ENCODE data around the gene PSMA8.
"Not testable (repeated sequence)": the region's sequence is repeated elsewhere in the genome, so short reads cannot be mapped to it uniquely, and the experiment has no call there.

Gene PSMA8

DNA sequence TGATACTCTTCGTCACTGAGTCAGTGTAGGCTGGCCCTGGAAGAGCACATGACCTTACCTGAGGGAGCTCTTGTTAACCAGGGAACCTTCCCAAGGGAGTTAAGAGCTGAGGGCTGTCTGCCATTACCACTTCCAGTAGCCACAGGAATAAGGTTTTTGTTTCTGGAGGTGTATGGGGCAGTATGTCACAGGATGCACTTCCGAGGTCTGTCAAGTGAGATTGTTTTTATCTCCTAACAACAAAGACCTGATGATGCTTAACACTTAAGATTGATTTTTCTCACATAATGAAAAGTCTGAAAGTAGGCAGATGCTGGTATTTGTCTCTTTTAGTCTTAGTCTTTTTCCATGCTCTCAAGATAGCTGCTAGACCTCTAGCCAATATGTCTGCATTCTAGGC, 41.8 kb downstream of the PSMA8 start:
- no peak for DNase-seq (ENCODE audit: low read depth in 3 of 3)

DNA sequence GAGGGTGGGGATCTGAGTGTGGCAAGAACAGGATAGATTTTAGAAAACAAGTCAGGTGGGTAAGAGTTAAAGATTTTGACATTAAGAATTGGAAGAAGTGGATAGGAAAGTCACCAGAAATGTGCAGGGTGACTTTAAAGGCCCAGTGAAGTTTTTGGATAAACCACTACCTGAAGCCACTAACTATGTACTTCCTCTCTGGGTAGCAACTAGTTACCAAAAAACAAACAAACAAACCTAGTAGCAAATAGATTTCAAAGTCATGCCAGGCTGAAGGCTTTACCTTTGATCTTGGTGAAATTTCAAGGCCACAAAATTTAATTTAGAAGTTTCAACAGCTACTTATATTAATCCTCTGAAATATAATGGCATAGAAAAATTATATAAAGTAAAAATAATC, 42.5 kb downstream of the PSMA8 start:
- DNase-seq (ENCODE audit: low read depth in 3 of 3): no peak

DNA sequence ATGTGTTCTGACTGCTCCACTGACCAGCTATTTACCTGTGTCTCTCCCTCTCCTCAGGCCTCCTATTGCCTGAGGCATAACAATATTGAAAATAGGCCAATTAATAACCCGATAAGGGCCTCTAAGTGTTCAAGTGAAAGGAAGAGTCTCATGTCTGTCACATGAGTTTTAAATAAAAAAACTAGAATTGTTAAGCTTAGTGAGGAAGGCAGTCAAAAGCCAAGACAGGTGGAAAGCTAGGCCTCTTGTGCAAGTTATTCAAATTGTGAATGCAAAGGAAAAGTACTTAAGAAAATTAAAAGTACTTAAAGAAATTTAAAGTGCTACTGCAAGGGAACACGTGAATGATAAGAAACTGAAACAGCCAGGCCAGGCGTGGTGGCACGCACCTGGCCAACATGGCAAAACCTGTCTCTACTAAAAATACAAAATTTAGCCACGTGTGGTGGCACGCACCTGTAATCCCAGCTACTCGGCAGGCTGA, 47.7 kb downstream of the PSMA8 start:
- no peak for DNase-seq (ENCODE audit: low read depth in 3 of 3)

DNA sequence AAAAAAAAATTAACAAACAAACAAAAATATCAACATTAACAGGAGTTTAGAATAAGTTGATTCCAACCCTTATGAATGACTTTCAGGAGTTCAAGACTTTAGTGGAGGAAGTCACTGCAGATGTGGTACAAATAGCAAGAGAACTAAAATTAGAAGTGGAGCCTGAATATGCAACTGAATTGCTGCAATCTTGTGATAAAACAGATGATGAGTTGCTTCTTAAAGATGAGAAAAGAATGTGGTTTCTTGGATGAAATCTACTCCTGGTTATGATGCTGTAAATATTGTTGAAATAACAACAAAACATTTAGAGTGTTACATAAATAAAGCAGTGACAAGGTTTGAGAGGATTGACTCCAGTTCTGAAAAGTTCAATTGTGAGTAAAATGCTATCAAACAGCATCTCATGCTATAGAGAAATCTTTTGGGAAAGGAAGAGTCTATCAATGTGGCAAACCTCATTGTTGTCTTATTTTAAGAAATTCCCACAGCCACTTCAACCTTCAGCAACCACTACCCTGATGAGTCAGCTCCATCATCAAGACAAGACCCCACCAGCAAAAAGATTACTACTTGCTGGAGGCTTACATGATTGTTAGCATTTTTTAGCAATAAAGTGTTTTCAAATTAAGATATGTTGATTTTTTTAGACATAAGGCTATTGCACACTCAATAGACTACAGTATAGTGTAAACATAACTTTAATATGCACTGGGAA, 49.9 kb downstream of the PSMA8 start:
- DNase-seq (ENCODE audit: low read depth in 3 of 3): no peak

DNA sequence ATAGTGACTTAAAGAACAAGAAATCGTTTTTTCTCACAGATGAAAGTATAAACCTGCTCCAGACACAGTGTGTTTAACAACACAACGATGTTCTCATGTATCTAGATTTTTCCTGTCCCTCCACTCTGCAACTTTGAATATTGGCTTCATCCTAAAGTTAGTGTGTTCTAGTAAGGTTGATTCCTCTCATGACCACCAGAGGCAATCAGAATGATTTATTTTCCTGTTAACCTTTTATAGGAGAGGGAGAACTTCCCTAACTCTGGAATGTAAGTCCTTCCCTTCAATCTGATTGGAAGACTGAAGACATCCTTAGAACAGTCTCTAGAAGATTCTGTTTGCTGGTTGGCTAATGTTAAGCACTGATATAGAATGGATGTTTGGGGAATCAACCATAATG, 51.6 kb downstream of the PSMA8 start:
- no peak for DNase-seq (ENCODE audit: low read depth in 3 of 3)

DNA sequence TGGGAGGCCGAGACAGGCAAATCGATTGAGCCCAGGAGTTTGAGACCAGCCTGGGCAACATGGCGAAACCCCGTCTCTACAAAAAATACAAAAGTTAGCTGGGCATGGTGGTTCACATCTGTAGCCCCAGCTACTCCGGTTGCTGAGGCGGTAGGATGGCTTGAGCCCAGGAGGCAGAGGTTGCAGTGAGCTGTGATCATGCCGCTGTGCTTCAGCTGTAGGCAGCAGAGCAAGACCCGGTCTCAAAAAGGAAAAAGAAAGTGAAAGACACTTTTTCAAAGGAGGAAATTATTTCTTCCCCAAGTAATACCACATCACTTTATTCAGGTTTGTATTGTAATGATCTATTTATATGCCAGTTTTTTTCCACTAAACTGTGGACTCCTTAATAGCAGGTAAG, 56.8 kb downstream of the PSMA8 start:
- peak in 2 of 3 experiments; percentile 6 to 13 for DNase-seq (ENCODE audit: low read depth in 3 of 3)

DNA sequence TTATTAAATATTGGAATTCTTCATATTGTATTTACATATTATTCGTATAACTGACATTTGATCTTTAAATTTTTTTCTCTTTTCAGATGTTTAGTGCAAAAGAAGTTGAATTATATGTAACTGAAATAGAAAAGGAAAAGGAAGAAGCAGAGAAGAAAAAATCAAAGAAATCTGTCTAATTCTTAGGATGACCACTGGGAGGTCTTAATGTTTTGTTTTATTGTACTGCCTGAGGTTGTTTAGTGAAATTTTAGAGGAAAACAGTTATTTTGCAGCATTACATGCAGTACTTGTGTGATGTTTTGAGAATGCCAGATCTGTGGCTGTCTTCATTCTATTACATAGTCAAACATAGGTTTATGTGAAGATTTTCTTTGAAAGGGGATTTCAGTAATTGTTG, 58.6 kb downstream of the PSMA8 start:
- DNase-seq (ENCODE audit: low read depth in 3 of 3): no peak

DNA sequence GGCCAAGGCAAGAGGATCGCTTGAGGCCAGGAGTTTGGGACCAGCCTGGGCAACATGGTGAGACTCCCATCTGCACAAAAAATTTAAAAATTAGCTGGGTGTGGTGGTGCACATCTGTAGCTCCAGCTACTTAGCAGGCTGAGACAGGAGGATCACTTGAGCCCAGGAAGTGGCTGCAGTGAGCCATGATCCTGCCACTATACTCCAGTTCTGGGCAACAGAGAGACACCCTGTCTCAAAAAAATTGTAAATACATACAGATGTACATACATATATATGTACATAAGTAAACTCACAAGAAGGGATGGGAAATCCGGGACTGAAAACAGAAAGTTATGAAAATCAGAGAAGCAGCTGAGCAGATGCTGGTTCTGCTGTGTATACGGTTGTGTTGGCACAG, 62.9 kb downstream of the PSMA8 start:
- no peak for DNase-seq (ENCODE audit: low read depth in 3 of 3)

DNA sequence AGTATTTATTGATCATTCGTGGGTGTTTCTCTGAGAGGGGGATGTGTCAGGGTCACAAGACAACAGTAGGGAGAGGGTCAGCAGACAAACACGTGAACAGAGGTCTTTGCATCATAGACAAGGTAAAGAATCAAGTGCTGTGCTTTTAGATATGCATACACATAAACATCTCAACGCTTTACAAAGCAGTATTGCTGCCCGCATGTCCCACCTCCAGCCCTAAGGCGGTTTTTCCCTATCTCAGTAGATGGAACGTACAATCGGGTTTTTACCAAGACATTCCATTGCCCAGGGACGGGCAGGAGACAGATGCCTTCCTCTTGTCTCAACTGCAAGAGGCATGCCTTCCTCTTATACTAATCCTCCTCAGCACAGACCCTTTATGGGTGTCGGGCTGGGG, 68.3 kb downstream of the PSMA8 start:
- not testable (repeated sequence) for DNase-seq (ENCODE audit: low read depth in 3 of 3)

DNA sequence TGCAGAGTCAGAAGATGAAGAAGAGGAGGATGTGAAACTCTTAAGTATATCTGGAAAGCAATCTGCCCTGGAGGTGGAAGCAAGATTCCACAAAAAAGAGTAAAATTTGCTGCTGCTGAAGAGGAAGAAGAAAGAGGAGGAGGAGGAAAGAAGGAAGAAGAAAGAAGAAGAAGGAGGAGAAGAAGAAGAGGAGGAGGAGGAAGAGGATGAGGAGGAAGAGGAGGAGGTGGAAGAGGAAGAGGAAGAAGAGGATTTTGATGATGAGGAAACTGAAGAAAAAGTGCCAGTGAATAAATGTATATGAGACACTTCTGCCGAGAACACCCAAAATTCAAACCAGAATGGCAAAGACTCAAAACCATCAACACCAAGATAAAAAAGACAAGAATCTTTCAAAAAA, 71.6 kb downstream of the PSMA8 start:
- no peak for DNase-seq (ENCODE audit: low read depth in 3 of 3)

DNA sequence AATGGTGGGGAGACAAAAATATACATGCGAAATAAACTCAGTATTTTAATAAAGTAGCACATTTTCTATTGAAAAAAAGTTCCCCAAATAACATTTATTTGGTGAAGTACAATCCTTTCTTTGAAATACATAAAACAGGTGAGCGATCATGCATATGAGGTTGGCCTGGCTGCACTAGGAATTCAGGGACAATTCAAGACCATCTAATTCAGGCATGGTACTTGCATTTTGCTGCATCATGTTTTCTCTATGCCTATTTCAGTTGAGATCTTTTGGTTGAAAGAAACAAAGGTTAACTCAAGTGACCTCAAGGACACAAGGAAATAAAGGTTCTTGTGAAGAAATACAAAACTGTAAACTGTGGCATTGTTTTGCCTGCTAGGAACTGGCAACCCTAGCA, 72.8 kb downstream of the PSMA8 start:
- DNase-seq (ENCODE audit: low read depth in 3 of 3): no peak

DNA sequence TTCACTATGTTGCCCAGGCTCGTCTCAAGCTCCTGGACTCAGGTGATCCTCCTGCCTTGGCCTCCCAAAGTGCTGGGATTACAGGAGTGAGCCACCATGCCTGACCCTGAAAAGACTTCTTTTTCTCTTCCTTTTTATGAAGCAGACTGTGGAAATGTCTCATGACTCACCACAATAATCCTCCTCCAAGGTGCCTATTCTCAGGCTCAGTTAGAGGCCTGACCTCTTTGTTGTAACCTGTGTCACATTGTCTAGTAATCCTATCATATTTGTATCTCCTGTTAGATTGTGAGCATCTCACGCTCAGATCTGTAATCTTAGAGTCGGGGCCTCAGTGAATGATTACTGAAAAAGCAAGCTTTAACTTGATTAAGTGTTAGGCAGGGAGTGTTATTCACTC, 74.3 kb downstream of the PSMA8 start:
- no peak for DNase-seq (ENCODE audit: low read depth in 3 of 3)

DNA sequence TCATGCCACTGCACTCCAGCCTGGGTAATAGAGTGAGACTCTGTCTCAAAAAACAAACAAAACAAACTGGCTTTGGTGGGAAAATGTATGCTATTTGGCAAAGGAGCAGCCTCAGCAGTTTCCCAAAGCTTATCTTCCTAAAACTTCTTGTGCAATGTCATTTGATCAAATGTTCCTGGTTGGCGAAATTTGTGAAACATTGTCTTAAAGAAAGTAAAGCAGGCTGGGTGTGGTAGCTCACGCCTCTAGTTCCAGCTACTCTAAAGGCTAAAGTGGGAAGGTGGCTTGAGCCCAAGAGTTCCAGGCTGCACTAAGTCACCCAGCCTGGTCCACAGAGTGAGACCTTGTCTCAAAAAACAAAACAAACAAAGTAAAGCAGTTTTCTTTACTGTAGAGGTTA, 75.3 kb downstream of the PSMA8 start:
- no peak for DNase-seq (ENCODE audit: low read depth in 3 of 3)

DNA sequence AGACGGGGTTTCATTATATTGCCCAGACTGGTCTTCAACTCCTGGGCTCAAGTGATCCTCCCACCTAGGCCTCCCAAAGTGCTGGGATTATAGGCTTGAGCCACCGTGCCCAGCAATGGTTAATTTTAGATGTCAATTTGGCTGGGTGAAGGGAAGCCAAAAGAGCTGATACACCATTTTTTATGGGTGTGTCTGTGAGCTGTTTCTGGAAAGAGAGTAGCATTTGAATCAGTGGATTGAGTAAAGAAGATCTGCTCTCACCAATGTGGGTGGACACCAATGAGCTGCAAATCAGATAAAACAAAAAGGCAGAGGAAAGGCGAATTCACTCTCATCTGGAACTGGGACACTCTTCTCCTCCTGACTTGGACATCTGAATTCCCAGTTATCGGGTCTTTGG, 76.5 kb downstream of the PSMA8 start:
- DNase-seq (ENCODE audit: low read depth in 3 of 3): no peak

DNA sequence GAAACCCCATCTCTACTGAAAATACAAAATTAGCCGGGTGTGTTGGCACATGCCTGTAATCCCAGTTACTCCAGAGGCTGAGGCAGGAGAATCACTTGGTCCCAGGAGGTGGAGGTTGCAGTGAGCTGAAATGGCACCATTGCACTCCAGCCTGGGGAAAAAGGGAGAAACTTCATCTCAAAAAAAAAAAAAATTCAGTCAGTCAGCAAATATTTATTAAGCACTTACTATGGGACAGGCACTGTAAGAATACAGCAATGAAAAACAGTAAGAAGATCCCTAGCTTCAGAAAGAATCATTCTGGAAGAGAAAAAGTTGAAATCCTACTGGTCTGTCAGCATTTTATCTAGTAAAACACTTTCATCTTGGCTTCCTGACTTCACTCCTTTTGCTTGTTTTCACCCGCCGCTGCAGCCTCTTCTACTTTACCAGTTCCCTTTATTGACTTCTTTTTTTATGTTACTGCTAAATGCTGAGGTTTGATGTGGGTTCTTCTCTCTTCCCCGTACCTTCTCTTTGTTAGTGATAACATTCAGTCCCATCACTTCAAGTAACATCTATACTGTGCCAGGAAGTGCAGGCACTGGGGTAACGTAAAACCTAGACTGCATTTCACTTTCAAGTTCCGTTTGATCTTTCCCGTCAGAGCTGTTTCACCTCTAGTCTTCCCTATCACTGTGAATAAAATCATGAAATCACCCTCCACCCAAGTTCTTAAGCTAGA, 81.7 kb downstream of the PSMA8 start:
- peak in 1 of 3 experiments; percentile 27 for DNase-seq (ENCODE audit: low read depth in 3 of 3)

DNA sequence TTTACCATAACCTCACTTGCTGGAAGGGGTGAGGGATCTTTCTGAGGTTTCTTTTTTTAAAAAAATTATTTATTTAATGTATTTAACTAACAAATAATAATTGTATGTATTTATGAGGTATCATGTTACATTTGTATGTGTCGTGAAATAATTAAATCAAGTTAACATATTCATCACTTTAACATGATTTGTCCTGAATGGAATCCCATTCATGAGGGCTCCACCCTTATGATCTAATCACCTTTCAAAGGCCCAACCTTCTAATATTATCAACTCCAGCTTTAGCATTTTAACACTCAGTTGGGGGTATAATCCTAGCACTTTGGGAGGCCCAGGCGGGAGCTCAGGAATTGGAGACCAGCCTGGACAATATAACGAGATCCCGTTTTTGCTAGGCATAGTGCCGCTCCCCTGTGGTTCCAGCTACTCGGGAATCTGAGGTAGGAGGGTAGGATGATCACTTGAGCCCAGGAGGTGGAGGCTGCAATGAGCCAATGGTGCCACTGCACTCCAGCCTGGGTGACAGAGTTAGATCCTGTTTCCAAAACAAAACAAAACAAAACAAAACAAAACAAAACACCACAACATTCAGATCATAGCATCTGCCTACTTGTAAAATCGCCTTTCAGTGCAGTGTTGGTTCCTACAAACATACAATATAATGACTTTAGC, 91.5 kb downstream of the PSMA8 start:
- no peak for DNase-seq (ENCODE audit: low read depth in 3 of 3)

DNA sequence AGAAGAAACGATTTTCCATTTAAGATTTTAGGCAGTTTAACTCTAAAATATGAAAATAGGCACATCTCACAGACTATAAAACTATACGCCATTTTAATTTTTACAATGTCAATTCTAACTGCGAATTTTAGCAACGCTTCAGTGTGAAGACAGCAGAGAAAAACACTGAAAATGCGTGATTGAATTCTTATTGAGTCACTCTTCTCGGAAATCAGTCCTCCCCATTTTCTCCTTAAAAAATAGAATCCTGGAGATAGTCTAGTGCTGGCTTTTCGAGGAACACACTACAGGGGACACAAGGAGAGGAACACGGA, 92.2 kb downstream of the PSMA8 start:
- DNase-seq (ENCODE audit: low read depth in 3 of 3): no peak

DNA sequence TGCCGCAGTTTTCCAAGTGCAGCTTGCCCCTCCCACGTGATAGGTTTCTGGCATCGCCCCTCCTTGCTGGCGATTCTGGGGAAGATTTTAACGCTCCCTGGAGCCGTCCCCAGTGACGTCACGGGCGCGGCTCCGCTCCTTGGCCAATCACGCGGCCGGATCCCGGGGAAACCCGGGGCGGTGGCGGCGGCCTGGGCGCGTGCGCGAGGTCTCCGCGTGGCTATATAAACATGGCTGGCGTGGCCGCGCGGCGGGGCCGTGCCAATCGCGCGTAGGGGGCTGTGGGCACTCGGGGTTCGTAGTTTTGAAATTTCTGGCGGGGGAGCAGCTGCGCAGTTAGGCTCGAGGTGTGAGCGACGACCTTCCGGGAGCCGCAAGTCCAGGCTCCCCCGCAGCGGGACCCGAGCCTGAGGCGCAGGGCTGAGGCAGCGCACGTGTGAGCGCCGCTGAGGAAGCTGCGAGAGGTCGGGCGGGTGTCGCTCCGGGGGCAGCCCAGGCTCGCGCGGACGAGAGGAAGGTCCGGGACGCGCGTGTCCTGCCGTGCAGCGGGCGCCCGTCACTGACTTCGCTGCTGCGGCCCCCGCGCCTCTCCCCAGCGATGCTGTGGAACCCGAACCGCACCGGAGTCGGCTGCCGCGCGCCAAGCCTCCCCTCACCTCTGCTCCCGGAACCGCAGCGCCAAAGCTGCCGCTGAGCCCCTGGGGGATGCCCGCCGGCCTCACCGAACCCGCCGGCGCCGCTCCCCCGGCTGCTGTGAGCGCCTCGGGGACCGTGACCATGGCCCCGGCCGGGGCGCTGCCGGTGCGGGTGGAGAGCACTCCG, 92.8 kb downstream of the PSMA8 start, which contains the start of gene TAF4B:
TSS of gene TAF4B (plus strand) at position 217 of the 822 bp plus-strand sequence. CDS start at position 706, 489 bp downstream.
- peak; percentile 94 to 95 (median 94) for DNase-seq (ENCODE audit: low read depth in 3 of 3)

DNA sequence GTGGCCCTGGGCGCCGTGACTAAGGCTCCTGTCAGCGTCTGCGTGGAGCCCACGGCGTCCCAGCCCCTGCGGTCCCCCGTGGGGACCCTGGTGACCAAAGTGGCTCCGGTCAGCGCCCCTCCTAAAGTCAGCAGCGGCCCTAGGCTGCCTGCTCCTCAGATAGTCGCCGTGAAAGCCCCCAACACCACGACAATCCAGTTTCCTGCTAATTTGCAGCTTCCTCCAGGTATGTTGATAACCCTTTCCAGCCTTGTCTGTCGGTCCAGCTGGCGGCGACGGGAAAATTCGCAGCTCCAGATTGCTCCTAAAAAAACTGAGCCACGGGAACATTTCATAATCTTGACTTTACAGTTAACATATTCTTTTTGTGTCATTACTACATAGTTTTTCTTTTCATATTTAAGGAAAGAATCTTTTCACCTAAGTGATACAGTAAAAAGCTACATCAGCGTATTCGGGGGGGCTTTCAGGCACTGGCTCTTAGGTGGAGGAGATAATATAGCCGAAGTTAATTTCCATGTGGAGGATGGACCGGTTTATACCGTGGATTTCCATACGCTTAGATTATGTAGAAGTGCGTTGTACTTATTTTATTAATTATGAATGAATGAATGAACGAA, 93.5 kb downstream of the PSMA8 start:
- no peak for DNase-seq (ENCODE audit: low read depth in 3 of 3)

DNA sequence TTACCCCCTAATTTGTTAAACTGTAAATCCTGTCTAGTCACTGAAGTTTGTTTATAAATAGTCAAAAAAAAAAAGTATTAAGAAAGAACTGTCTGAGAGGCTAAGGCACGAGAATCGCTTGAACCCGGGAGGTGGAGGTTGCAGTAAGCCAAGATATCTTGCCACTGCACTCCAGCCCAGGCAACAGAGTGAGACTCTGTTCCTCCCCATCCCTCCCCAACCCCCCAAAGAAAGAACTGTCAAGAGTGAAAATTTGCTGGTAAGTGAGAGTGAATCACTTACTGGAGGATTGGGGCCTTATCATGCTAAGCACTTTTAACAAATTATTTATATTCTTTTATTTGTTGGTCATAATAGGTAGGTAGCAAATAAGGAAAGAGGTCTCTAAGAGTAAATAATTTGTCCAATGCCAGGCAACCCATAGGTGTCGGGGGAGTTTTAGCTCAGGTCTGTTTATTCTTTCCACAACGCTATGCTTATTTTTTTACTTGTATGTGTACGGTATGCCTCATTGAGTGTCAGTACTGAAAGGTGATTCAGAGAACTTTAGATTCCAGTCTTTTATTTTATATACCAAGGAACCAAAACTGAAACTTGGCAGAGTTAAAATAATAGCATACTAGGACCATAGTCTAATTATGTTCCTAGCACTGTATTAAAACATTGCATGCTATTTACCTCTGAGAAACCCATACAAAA, 95.0 kb downstream of the PSMA8 start:
- no peak for DNase-seq (ENCODE audit: low read depth in 3 of 3)

DNA sequence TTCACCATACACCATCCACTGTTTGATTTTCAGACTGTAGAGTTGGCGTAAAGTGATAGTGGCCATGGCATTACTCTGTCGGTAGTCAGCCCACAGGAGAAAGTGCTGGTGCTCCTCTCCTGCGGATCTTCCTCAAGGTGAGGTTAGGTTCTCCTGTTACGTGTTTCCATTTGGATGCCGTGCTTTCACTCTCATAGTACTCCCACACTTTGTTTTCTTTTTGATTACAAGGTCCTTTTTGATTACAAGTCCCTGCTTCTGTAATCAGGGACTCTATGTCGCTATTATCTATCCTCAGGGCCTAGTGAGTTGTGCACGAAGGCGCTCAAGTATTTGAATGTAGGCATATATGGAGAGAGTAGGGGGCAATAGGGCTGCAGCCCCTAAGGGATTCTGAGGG, 96.8 kb downstream of the PSMA8 start:
- DNase-seq (ENCODE audit: low read depth in 3 of 3): no peak

All from stimulated activated CD4-positive, alpha-beta T cell treated with anti-CD3 and anti-CD28 coated beads, TNF-alpha, amount 100 ng/mL, for 4 hours (primary cell).